ENCODE measurements around the gene XRCC1. TPM values are rescaled to one million over a fixed set of nuclear protein-coding genes. Genes with fewer than 3 reads are reported as not detected.

The XRCC1 gene
- total and polyA plus RNA-seq, 9 of the 15 experiments (the other 6 are each of a cell fraction or from before 2014, with no cell fraction given): 1.5 to 36.9 (median 24.9) TPM

DNA sequence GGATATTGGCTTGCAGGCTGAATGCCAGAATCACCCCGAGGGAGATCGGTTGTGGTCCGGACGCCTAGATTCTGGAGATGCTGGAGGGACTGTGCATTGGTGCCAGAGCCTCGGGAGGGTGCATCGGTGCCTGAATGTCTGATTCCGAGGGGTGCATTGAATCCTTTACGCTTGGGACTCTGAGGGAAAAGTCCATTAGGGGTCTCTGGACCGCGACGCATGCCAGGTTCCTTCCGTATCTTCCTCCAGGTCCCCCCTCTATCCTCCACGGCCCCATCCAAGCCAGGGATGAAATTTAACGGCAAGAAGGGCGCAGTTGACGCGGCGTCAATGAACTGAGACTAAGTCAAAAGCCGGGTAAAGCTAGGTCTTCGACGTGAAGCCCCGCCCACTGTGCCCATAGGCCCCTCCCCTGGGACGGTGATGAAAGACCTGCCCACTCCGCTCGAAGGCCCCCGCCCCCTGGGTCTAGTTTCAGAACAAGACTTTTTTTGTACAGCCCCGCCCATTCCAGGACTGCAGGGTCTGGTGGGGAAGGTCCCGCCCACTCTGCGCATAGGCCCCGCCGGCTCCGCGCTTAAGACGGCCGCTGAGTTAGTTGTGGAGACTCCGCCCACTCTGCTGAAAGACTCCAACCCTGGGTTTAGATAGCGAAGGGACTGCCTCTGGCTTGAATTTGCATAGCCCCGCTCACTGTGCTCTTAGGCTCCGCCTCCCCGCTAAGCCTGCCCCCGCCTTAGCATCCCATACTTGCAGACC is 41.6 kb downstream of the XRCC1 start (continued):
- TF ChIP-seq, protein P1, sequence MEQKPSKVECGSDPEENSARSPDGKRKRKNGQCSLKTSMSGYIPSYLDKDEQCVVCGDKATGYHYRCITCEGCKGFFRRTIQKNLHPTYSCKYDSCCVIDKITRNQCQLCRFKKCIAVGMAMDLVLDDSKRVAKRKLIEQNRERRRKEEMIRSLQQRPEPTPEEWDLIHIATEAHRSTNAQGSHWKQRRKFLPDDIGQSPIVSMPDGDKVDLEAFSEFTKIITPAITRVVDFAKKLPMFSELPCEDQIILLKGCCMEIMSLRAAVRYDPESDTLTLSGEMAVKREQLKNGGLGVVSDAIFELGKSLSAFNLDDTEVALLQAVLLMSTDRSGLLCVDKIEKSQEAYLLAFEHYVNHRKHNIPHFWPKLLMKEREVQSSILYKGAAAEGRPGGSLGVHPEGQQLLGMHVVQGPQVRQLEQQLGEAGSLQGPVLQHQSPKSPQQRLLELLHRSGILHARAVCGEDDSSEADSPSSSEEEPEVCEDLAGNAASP (IDR thresholded peaks at IDR 0.05): no peak
- TF ChIP-seq PML (IDR thresholded peaks at IDR 0.05; ENCODE audit: low read length): peak; percentile 5; the same call in 1 of the 2 replicates
- TF ChIP-seq, protein P2, sequence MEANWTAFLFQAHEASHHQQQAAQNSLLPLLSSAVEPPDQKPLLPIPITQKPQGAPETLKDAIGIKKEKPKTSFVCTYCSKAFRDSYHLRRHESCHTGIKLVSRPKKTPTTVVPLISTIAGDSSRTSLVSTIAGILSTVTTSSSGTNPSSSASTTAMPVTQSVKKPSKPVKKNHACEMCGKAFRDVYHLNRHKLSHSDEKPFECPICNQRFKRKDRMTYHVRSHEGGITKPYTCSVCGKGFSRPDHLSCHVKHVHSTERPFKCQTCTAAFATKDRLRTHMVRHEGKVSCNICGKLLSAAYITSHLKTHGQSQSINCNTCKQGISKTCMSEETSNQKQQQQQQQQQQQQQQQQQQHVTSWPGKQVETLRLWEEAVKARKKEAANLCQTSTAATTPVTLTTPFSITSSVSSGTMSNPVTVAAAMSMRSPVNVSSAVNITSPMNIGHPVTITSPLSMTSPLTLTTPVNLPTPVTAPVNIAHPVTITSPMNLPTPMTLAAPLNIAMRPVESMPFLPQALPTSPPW (CRISPR knock-in tag; IDR thresholded peaks at IDR 0.05): peak; percentile 47
- no peak for TF ChIP-seq ZNF764 (CRISPR knock-in tag; IDR thresholded peaks at IDR 0.05; ENCODE audit: low read depth)
- TF ChIP-seq IFI16 (CRISPR knock-in tag; IDR thresholded peaks at IDR 0.05): no peak
- peak; percentile 87 for TF ChIP-seq SP1 (CRISPR knock-in tag; IDR thresholded peaks at IDR 0.05)
- TF ChIP-seq MEIS2 (IDR thresholded peaks at IDR 0.05; ENCODE audit: partially characterized antibody): peak; percentile 84
- TF ChIP-seq ATF1 (CRISPR knock-in tag; IDR thresholded peaks at IDR 0.05): no peak
- TF ChIP-seq ATF1 (tag; IDR thresholded peaks at IDR 0.05): peak; percentile 38; the same call in 1 of the 2 replicates
- peak; percentile 76; the same call in 1 of the 2 replicates for TF ChIP-seq ZBTB7A (IDR thresholded peaks at IDR 0.05; ENCODE audit: borderline replicate concordance, control insufficient read depth, low read depth, low read length)
- no peak for TF ChIP-seq U2AF1 (optimal IDR thresholded peaks at IDR 0.05; ENCODE audit: low read depth, low read length)
- no peak for TF ChIP-seq STAG1 (CRISPR knock-in tag; IDR thresholded peaks at IDR 0.05; ENCODE audit: borderline replicate concordance)
- peak; percentile 91 for TF ChIP-seq ZNF384 (IDR thresholded peaks at IDR 0.05; ENCODE audit: low read depth, low read length)
- TF ChIP-seq PRPF4 (IDR thresholded peaks at IDR 0.05; ENCODE audit: insufficient read depth, low read depth, low read length, poor library complexity, severe bottlenecking): no peak
- TF ChIP-seq, protein P3, sequence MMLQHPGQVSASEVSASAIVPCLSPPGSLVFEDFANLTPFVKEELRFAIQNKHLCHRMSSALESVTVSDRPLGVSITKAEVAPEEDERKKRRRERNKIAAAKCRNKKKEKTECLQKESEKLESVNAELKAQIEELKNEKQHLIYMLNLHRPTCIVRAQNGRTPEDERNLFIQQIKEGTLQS (IDR thresholded peaks at IDR 0.05): peak; percentile 92
- TF ChIP-seq, protein P3 (CRISPR knock-in tag; conservative IDR thresholded peaks at IDR 0.05): no peak; the same call in 1 of the 2 replicates
- no peak for TF ChIP-seq CBFB (CRISPR knock-in tag; IDR thresholded peaks at IDR 0.05)
- TF ChIP-seq NR3C1 (CRISPR knock-in tag; IDR thresholded peaks at IDR 0.05): no peak
- peak; percentile 28; the same call in 1 of the 2 replicates for TF ChIP-seq GABPB1 (CRISPR knock-in tag; IDR thresholded peaks at IDR 0.05)
- no peak for TF ChIP-seq NCOR1 (IDR thresholded peaks at IDR 0.05)
- TF ChIP-seq ZNF133 (CRISPR knock-in tag; IDR thresholded peaks at IDR 0.05): no peak
- peak; percentile 46; the same call in 1 of the 2 replicates for TF ChIP-seq JUND (IDR thresholded peaks at IDR 0.05; ENCODE audit: borderline replicate concordance, low read depth, low read length)
- TF ChIP-seq JUND (tag; IDR thresholded peaks at IDR 0.05; ENCODE audit: borderline replicate concordance, low read depth, low read length): no peak
- TF ChIP-seq CXXC5 (CRISPR knock-in tag; IDR thresholded peaks at IDR 0.05): peak; percentile 47
